Activated CD8-positive, alpha-beta memory T cell treated with anti-CD3 and anti-CD28 coated beads, Interleukin-2, amount 10 ng/mL, durations not matched to agents 7 days and 5 days (primary cell): ENCODE measurements around the gene IRF2. TPM values are rescaled to one million over a fixed set of nuclear protein-coding genes. Genes with fewer than 3 reads are reported as not detected.

ENCODE experiments used
- ATAC-seq: fragments of 150-1000 bp; cut with Tn5 transposase; one replicate; pipeline ENCODE4 v1.10.0; 2021; ENCODE audit warnings: moderate library complexity
- CTCF ChIA-PET: fragments of 350-600 bp; sonication (Branson Sonifier 250); formaldehyde crosslinking; loops from one replicate; lab custom pipeline; 2021; ENCODE audit warnings: antibody characterized with exemption; lab: Charles Lee
- DNase-seq: peaks from one replicate; pipeline ENCODE4 v3.0.0-alpha.2; 2020
- H3K27ac Mint-ChIP-seq: one replicate; pipeline ENCODE4 v1.8.0; 2021; ENCODE audit warnings: mild to moderate bottlenecking, mixed read lengths
- H3K27me3 Mint-ChIP-seq: one replicate; pipeline ENCODE4 v1.8.0; 2021; ENCODE audit warnings: mixed read lengths
- H3K36me3 Mint-ChIP-seq: one replicate; pipeline ENCODE4 v1.8.0; 2021; ENCODE audit warnings: mild to moderate bottlenecking, mixed read lengths
- H3K4me1 Mint-ChIP-seq: one replicate; pipeline ENCODE4 v1.8.0; 2021; ENCODE audit warnings: mixed read lengths
- H3K4me3 Mint-ChIP-seq: one replicate; pipeline ENCODE4 v1.8.0; 2021; ENCODE audit warnings: mild to moderate bottlenecking, moderate library complexity, mixed read lengths
- H3K9me3 Mint-ChIP-seq: one replicate; pipeline ENCODE4 v1.8.0; 2022; ENCODE audit warnings: low read depth, mixed read lengths
- total RNA-seq, 2 experiments: library from RNA; stranded (reverse); gene quantifications; one replicate each; pipeline ENCODE4 v1.2.3, GENCODE V29; 2021

Gene IRF2
- total RNA-seq, 2 experiments from 2014 or later, result 81.6 to 112 TPM

DNA sequence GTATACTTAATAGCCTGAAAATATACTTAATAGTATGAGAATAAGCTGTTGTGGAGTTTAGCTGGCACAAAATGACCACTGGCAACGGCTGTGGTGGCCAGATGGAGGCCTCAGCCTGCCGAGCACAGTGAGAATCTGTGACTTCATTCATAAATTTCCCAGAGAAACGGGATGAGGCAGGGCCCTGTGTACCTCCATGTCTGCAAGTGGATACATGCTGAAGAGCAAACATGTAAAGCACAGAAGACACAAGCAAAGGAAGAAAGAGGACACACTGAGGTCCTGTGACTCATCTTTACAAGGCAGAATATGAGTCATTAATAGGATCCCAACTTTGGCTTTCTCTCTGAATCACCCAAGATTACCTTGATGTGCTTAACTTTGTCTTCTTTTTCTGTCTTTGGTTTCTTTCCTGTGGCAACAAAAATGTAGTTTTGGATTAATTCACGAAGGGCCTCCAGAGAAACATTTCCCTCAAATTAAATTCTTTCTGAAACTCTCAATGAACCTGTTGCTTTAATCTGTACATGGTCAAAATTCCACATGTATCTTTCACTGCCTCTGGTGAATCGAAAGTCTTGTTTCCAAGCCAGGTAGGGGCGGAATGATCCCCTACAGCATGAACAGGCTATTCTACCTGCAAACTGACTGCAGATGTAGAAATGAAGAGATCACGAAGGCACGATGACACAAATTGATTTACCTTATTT, 56.4 kb downstream of the IRF2 start:
- peak overlapping the region; percentile 95 for H3K27ac Mint-ChIP-seq
- peaks cover 86% of the 10 kb centered on the region for H3K4me1 Mint-ChIP-seq
- H3K4me3 Mint-ChIP-seq, result peak overlapping the region; percentile 75
- H3K27me3 Mint-ChIP-seq, result no peaks in the 10 kb centered on the region
- H3K36me3 Mint-ChIP-seq, result peaks cover 59% of the 10 kb centered on the region
- H3K9me3 Mint-ChIP-seq, result peaks cover 2% of the 10 kb centered on the region
- DNase-seq (peak; percentile 49), ATAC-seq (peak; percentile 81)
- CTCF ChIA-PET, result interaction anchor here (0.9 to 1.9 kb wide), 13 partner anchors 32 to 230 kb away, joined by 3 to 12 read pairs (median 5); partner anchors contain the start of gene IRF2

- CTCF ChIA-PET, result interaction anchor here (0.8 to 1.9 kb wide), 16 partner anchors 33 to 231 kb away, joined by 3 to 12 read pairs (median 4); partner anchors contain the start of gene IRF2
Observed at GRCh38 chr4:184416913-184417734, 57.2 kb downstream of the IRF2 start.

GRCh38 chr4:184415071-184415470, 59.3 kb downstream of the IRF2 start:
- no peaks in the 10 kb centered on the region for H3K9me3 Mint-ChIP-seq
- no peaks in the 10 kb centered on the region for H3K27me3 Mint-ChIP-seq
- peaks cover 49% of the 10 kb centered on the region for H3K36me3 Mint-ChIP-seq
- H3K4me3 Mint-ChIP-seq, result no peak overlapping the region
- DNase-seq (no peak), ATAC-seq (no peak)
- CTCF ChIA-PET, result interaction anchor here (0.6 to 1.9 kb wide), 2 partner anchors 55 to 132 kb away, joined by 4 to 6 read pairs; no protein-coding TSS in a partner anchor
- peak overlapping the region; percentile 55 for H3K27ac Mint-ChIP-seq
- peaks cover 70% of the 10 kb centered on the region for H3K4me1 Mint-ChIP-seq

More at GRCh38 chr4:184416913-184417734, 57.2 kb downstream of the IRF2 start:
- no peaks in the 10 kb centered on the region for H3K27me3 Mint-ChIP-seq
- peak overlapping the region; percentile 75 for H3K4me3 Mint-ChIP-seq
- H3K36me3 Mint-ChIP-seq, result peaks cover 53% of the 10 kb centered on the region
- no peaks in the 10 kb centered on the region for H3K9me3 Mint-ChIP-seq
- DNase-seq (peak; percentile 83), ATAC-seq (peak; percentile 53)
- peak overlapping the region; percentile 95 for H3K27ac Mint-ChIP-seq
- peaks cover 77% of the 10 kb centered on the region for H3K4me1 Mint-ChIP-seq

- CTCF ChIA-PET, result interaction anchor here (1.0 to 1.9 kb wide), 4 partner anchors 126 to 148 kb away, joined by 3 to 6 read pairs (median 4); no protein-coding TSS in a partner anchor
- no peak overlapping the region for H3K4me3 Mint-ChIP-seq
- no peak for DNase-seq
- ATAC-seq, result no peak
- H3K9me3 Mint-ChIP-seq, result no peaks in the 10 kb centered on the region
- H3K27me3 Mint-ChIP-seq, result no peaks in the 10 kb centered on the region
- H3K4me1 Mint-ChIP-seq, result peaks cover 70% of the 10 kb centered on the region
- H3K36me3 Mint-ChIP-seq, result peaks cover 53% of the 10 kb centered on the region
- peak overlapping the region; percentile 47 for H3K27ac Mint-ChIP-seq
Observed at GRCh38 chr4:184413261-184414046, 60.9 kb downstream of the IRF2 start.

DNA sequence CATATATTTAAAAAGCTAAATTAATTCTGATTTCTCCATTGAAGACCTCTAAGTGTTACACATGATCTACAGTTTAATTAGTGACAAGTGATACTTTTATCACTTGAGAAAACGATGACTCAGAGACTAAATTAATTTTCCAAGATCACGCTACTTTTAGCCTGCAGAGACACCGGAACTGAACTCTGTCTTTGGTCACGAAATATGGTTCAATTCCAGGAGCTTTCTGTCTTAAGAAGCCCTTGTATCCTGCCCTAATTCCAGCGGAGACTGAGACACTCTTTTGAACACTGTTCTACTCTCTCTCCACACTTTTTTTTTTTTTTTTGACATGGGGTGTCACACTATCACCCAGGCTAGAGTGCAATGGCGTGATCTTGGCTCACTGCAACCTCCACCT, 63.6 kb downstream of the IRF2 start:
- no peak overlapping the region for H3K27ac Mint-ChIP-seq
- peaks cover 60% of the 10 kb centered on the region for H3K36me3 Mint-ChIP-seq
- peaks cover 60% of the 10 kb centered on the region for H3K4me1 Mint-ChIP-seq
- no peak for ATAC-seq
- H3K9me3 Mint-ChIP-seq, result no peaks in the 10 kb centered on the region
- H3K4me3 Mint-ChIP-seq, result no peak overlapping the region
- no peak for DNase-seq
- no peaks in the 10 kb centered on the region for H3K27me3 Mint-ChIP-seq
- CTCF ChIA-PET, result interaction anchor here (1.0 to 1.2 kb wide), 2 partner anchors 40 to 129 kb away, joined by 3 read pairs; no protein-coding TSS in a partner anchor

DNA sequence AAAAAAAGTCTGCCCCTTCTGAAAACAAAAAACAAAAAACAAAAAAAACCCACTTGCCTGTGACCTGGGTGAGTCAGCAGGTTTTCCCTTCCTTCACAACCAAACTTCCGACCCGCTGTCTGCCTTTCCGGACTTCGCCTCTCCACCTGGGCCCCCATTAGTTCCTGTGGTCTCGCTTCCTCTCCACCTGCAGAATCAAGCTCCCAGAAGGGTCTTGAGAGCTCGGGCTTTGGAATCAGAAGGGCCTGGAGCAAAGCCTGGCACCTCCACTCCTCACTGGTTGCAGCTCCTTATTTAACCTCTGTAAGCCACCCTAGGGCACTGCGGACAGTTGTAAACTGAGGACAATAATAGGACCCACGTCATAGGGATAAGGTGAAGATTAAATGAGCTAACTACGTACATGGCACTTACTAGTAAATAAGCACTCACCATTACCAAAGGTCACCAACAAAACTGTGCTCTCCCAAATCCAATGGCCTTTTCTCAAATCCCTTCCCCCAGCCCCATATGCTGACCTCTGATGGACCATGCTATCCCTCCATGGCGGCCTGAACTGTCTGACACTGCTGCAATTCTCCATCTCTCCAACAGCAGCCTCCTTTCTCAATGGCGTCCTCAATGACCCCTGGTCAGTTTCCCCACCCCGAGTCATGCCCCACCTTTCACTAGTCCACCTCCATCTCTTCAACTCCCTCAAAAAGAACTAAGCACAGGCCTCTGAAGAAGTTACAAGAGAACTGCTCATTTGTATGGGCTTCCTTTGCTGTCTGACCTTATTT, 64.2 kb downstream of the IRF2 start:
- H3K27ac Mint-ChIP-seq, result peak overlapping the region; percentile 89
- no peaks in the 10 kb centered on the region for H3K9me3 Mint-ChIP-seq
- ATAC-seq, result peak; percentile 75
- DNase-seq, result peak; percentile 67
- H3K4me3 Mint-ChIP-seq, result peak overlapping the region; percentile 56
- CTCF ChIA-PET, result interaction anchor here (0.8 to 1.6 kb wide), 6 partner anchors 11 to 128 kb away, joined by 3 to 6 read pairs (median 4); no protein-coding TSS in a partner anchor
- peaks cover 58% of the 10 kb centered on the region for H3K36me3 Mint-ChIP-seq
- H3K27me3 Mint-ChIP-seq, result no peaks in the 10 kb centered on the region
- H3K4me1 Mint-ChIP-seq, result peaks cover 54% of the 10 kb centered on the region

DNA sequence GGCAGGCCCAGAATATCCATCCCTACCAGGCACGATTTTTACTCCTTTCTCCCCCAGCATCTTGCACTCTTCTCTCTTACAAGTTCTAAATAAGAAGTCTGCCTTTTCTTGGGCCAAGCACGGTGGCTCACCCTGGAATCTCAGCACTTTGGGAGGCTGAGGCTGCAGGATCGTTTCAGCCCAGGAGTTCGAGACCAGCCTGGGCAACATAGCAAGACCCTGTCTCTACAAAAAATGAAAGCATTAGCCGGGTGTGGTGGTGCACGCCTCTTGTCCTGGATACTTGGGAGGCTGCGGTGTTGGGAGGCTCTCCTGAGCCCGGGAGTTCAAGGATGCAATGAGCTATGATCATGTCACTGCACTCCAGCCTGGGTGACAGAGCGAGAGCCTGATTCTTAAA, 64.8 kb downstream of the IRF2 start:
- H3K4me1 Mint-ChIP-seq, result peaks cover 49% of the 10 kb centered on the region
- no peaks in the 10 kb centered on the region for H3K9me3 Mint-ChIP-seq
- ATAC-seq (no peak), DNase-seq (no peak)
- peaks cover 58% of the 10 kb centered on the region for H3K36me3 Mint-ChIP-seq
- no peaks in the 10 kb centered on the region for H3K27me3 Mint-ChIP-seq
- peak overlapping the region; percentile 89 for H3K27ac Mint-ChIP-seq
- CTCF ChIA-PET, result interaction anchor here (0.8 to 1.6 kb wide), 5 partner anchors 11 to 66 kb away, joined by 3 to 6 read pairs (median 4); no protein-coding TSS in a partner anchor
- H3K4me3 Mint-ChIP-seq, result peak overlapping the region; percentile 56

DNA sequence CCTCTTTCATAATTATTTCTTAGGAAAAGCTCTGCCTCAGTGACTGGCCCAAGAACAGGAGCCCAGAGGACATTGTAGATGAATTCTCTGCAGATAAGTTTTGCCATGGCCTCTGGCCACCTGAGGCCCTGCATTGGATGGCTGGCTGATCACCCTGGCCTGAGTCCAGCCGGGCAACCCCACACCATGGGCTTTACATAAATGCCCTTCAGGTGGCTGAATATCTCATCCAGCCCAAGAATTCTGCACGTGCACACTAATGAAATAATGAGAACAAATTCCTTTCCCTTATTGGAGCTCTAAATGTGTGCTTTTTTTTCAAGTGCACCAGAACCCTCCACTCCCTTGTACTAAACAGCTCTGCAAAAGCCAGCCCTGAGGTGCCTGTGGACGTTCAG, 65.7 kb downstream of the IRF2 start:
- CTCF ChIA-PET, result interaction anchor here (1.3 to 1.6 kb wide), 2 partner anchors 10 to 13 kb away, joined by 3 to 6 read pairs; no protein-coding TSS in a partner anchor
- Mint-ChIP-seq H3K36me3 (peaks cover 59% of the 10 kb centered on the region), H3K4me3 (peak overlapping the region; percentile 56), H3K4me1 (peaks cover 43% of the 10 kb centered on the region), H3K27ac (peak overlapping the region; percentile 89), H3K9me3 (no peaks in the 10 kb centered on the region), H3K27me3 (no peaks in the 10 kb centered on the region)
- ATAC-seq (no peak), DNase-seq (no peak)

DNA sequence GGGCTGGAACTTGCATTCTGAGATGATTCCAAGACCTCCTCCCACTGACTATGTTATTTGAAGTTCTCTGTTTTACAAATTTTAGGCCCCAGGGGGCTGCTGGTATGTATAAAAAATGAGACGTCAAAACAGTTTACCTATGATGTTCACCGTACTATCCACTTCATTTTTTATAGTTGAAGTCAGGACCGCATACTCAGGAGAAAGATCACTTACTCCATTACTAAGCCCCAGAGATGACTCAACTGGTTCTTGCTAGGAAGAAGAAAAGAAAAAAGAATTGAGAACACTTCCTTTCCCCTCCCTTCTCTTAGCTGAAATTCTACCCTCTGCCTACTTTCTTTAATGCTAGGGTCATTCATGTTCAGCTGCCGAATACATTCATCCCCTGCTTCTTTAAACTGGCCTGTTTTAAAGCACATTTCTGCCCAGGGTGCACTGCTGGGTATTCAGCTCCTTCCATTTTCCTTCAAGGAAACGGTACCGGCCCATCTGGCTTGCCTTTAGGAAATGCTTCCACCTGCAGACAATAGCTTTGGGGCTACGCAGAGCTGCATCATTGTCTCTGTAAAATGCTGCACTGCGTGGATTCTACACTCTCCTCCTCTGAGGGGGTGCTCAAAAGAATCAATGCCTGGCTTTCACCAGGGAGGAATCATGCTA, 66.2 kb downstream of the IRF2 start:
- H3K27ac Mint-ChIP-seq, result peak overlapping the region; percentile 89
- DNase-seq, result no peak
- no peaks in the 10 kb centered on the region for H3K27me3 Mint-ChIP-seq
- H3K4me3 Mint-ChIP-seq, result no peak overlapping the region
- H3K4me1 Mint-ChIP-seq, result peaks cover 39% of the 10 kb centered on the region
- H3K9me3 Mint-ChIP-seq, result no peaks in the 10 kb centered on the region
- CTCF ChIA-PET, result interaction anchor here (1.6 kb wide), 1 partner anchor 13 kb away, joined by 6 read pairs; no protein-coding TSS in a partner anchor
- ATAC-seq, result peak; percentile 38
- peaks cover 62% of the 10 kb centered on the region for H3K36me3 Mint-ChIP-seq

- peaks cover 39% of the 10 kb centered on the region for H3K4me1 Mint-ChIP-seq
- CTCF ChIA-PET, result no interaction called here
- H3K36me3 Mint-ChIP-seq, result peaks cover 71% of the 10 kb centered on the region
- no peak overlapping the region for H3K4me3 Mint-ChIP-seq
- H3K9me3 Mint-ChIP-seq, result no peaks in the 10 kb centered on the region
- no peak for DNase-seq
- ATAC-seq, result no peak
- no peaks in the 10 kb centered on the region for H3K27me3 Mint-ChIP-seq
- peak overlapping the region; percentile 41 for H3K27ac Mint-ChIP-seq
Observed at GRCh38 chr4:184406958-184407391, 67.4 kb downstream of the IRF2 start.

DNA sequence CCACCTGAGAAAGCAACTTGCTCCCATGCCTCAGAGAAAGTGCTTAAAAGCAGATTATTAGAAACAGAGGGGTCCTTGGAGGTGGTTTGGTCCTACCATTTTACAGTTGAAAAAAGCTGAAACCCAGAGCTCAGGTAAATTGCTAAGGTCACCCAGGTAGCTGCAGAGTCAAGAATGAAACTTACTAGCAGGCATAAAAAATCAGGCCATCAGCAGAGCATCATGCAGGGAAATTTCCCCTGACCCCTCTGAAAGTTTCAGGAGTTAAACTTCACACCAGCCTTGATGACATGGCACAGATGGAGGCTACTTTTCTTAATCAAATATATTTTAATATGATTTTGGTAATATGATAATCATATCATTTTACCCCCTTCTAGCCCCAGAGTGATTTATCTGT, 70.3 kb downstream of the IRF2 start:
- CTCF ChIA-PET, result no interaction called here
- no peaks in the 10 kb centered on the region for H3K9me3 Mint-ChIP-seq
- no peaks in the 10 kb centered on the region for H3K27me3 Mint-ChIP-seq
- ATAC-seq, result no peak
- no peak for DNase-seq
- H3K4me3 Mint-ChIP-seq, result no peak overlapping the region
- peaks cover 32% of the 10 kb centered on the region for H3K4me1 Mint-ChIP-seq
- no peak overlapping the region for H3K27ac Mint-ChIP-seq
- peaks cover 83% of the 10 kb centered on the region for H3K36me3 Mint-ChIP-seq
